ENCODE measurements around the gene TIMP2.
"Not testable (repeated sequence)": the region's sequence is repeated elsewhere in the genome, so short reads cannot be mapped to it uniquely, and the experiment has no call there.

GRCh38 chr17:78962984-78963348, 37.8 kb upstream of the TIMP2 start:
- not testable (repeated sequence) for TF ChIP-seq CTCF (IDR thresholded peaks at IDR 0.05); POLR2AphosphoS5 (IDR thresholded peaks at IDR 0.05; ENCODE audit: low read depth, low read length)
